OCI-LY3 (cell line): ENCODE data around the gene CD247.

ENCODE experiments used
- H2AFZ ChIP-seq: fragments of 200-600, 300-600 bp; shearing (Covaris generic); 2 replicates; pipeline ENCODE4 v1.6.0; 2014; ENCODE audit warnings: antibody characterized with exemption, low read depth, low read length
- H3K27ac ChIP-seq: fragments of 200-600, 300-600 bp; sonication (generic); 2 replicates; pipeline ENCODE4 v1.5.1; 2014; ENCODE audit warnings: mild to moderate bottlenecking, low read length, moderate library complexity, mixed read lengths
- H3K27me3 ChIP-seq: fragments of 200-600, 300-600 bp; sonication (generic); 2 replicates; pipeline ENCODE4 v1.6.1; 2014; ENCODE audit warnings: low read depth, low read length, mixed read lengths
- H3K36me3 ChIP-seq: fragments of 200-600, 300-600 bp; sonication (generic); replicated peaks from 2 replicates; pipeline ENCODE3; 2014; ENCODE audit warnings: low read depth, low read length, mixed read lengths
- H3K4me1 ChIP-seq: fragments of 300-600, 200-600 bp; sonication (generic); 2 replicates; pipeline ENCODE4 v1.6.1; 2014; ENCODE audit warnings: low read length, mixed read lengths
- H3K4me2 ChIP-seq: fragments of 200-600, 300-600 bp; sonication (generic); 2 replicates; pipeline ENCODE4 v1.6.1; 2014; ENCODE audit warnings: low read length, mixed read lengths
- H3K4me3 ChIP-seq: fragments of 300-600, 200-600 bp; sonication (generic); 2 replicates; pipeline ENCODE4 v1.5.1; 2014; ENCODE audit warnings: antibody characterized with exemption, mild to moderate bottlenecking, low read length, moderate library complexity
- H3K79me2 ChIP-seq: fragments of 300-600, 200-600 bp; shearing (Covaris generic); 2 replicates; pipeline ENCODE4 v1.6.1; 2014; ENCODE audit warnings: mild to moderate bottlenecking, low read length, mixed read lengths
- H3K9ac ChIP-seq: fragments of 300-600, 200-600 bp; shearing (Covaris generic); 2 replicates; pipeline ENCODE4 v1.6.0; 2014; ENCODE audit warnings: mild to moderate bottlenecking, low read length, moderate library complexity
- H3K9me3 ChIP-seq: fragments of 200-600, 300-600 bp; shearing (Covaris generic); 2 replicates; pipeline ENCODE4 v1.6.1; 2014; ENCODE audit warnings: low read length, mixed read lengths; ENCODE audit not compliant: insufficient read depth
- H4K20me1 ChIP-seq: fragments of 200-600, 300-600 bp; sonication (generic); 2 replicates; pipeline ENCODE4 v1.6.1; 2016; ENCODE audit warnings: low read length, mixed read lengths; ENCODE audit not compliant: insufficient read depth
- EZH2phosphoT487 ChIP-seq: fragments of 200-600 bp; shearing (Covaris generic); IDR thresholded peaks from 2 replicates; pipeline ENCODE4 v1.6.1; 2018; ENCODE audit warnings: antibody characterized with exemption, mixed run types, low read depth
- TF ChIP-seq, protein P1 (sequence below): fragments of 200-600, 300-600 bp; sonication (generic); IDR thresholded peaks from 2 replicates; pipeline ENCODE4 v1.5.1; 2014; ENCODE audit warnings: antibody characterized with exemption, low read length, low read depth

Gene CD247

DNA sequence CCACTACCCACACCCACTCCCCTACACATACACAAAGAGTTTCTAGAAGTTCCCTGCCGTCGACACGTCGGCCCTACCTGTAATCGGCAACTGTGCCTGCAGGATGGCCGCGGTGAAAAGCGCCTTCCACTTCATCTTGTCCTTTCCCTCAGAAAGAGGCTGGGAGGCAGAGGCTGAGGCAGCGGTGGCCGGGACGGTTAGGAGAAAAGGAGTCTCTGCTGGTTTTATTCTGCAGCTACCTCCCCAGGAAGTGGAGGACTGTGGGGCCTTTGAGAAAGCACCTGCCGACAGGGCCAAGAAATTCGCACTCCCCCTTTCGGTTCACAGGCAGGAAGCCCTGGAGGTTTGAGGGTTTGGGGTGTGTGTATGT, at the start of gene CD247:
CD247 (minus strand) TSS at position 199 of the 370 bp plus-strand sequence; CDS start at position 135, 64 bp downstream.
- H3K9ac ChIP-seq = no peak within 1 kb of the TSS
- no peak within 1 kb of the TSS for H3K4me2 ChIP-seq
- no peak within 1 kb of the TSS for H3K27ac ChIP-seq
- no peaks in the 10 kb centered on the region for H3K36me3 ChIP-seq
- H3K4me3 ChIP-seq = no peak within 1 kb of the TSS
- H4K20me1 ChIP-seq = no peaks in the 10 kb centered on the region
- H3K4me1 ChIP-seq = no peaks in the 10 kb centered on the region
- H3K9me3 ChIP-seq = no peaks in the 10 kb centered on the region
- TF ChIP-seq, protein P1, sequence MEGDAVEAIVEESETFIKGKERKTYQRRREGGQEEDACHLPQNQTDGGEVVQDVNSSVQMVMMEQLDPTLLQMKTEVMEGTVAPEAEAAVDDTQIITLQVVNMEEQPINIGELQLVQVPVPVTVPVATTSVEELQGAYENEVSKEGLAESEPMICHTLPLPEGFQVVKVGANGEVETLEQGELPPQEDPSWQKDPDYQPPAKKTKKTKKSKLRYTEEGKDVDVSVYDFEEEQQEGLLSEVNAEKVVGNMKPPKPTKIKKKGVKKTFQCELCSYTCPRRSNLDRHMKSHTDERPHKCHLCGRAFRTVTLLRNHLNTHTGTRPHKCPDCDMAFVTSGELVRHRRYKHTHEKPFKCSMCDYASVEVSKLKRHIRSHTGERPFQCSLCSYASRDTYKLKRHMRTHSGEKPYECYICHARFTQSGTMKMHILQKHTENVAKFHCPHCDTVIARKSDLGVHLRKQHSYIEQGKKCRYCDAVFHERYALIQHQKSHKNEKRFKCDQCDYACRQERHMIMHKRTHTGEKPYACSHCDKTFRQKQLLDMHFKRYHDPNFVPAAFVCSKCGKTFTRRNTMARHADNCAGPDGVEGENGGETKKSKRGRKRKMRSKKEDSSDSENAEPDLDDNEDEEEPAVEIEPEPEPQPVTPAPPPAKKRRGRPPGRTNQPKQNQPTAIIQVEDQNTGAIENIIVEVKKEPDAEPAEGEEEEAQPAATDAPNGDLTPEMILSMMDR = no peak
- no peak for TF ChIP-seq EZH2phosphoT487
- H3K79me2 ChIP-seq = no peaks in the 10 kb centered on the region
- H3K27me3 ChIP-seq = peaks cover 46% of the 10 kb centered on the region
- H2AFZ ChIP-seq = no peak within 1 kb of the TSS

DNA sequence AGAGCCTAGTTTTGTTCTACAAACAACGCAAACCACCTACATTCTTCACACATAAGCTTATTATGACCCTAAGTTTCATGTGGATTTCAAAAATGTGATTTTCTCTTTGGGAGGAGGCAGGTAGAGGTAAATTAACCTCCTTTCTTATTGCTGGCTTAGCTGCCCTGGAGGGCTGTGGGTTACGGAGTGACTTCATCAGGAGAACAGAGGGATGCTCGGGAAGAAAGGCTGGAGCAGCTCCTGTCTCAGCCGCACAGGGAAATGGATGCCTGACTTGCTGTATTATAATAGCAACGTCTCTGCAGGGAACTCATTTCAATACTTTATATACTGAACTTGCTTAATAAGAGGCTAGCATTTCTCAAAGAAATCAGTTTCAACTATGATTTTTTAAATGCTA, 49.3 kb upstream of the CD247 start:
- Histone ChIP-seq H3K4me3 (no peak overlapping the region), H3K9me3 (no peaks in the 10 kb centered on the region), H3K27ac (no peak overlapping the region), H3K4me1 (peaks cover 34% of the 10 kb centered on the region), H3K27me3 (0 out of 2 replicates have a peak, but pooled peaks cover 3% of the 10 kb centered on the region), H4K20me1 (no peaks in the 10 kb centered on the region), H2AFZ (no peak overlapping the region), H3K79me2 (no peaks in the 10 kb centered on the region), H3K9ac (no peak overlapping the region), H3K4me2 (no peak overlapping the region), H3K36me3 (no peaks in the 10 kb centered on the region)
- no peak for TF ChIP-seq EZH2phosphoT487
- TF ChIP-seq, protein P1 = no peak

DNA sequence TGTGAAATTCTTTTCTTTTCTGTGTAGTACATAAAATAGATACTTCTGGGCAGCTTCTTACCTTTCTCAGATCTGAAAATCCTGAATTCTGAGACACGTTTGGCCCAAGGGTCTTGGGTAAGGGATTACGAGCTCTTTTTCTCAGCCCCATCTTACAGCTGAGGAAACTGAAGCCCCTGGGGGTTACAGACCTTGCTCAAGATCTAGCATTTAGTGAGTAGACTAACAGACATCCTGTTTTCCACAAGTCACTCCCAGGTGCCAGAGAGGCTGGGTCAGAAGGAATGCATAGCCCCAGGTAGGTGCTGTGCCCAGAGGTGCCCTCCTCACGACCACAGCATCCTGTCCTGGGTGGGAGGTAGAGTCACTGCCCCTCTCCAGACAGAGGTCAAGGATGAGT, 48.4 kb upstream of the CD247 start:
- no peak for TF ChIP-seq EZH2phosphoT487
- TF ChIP-seq, protein P1 = no peak
- H3K4me1 ChIP-seq = peaks cover 34% of the 10 kb centered on the region
- H3K79me2 ChIP-seq = no peaks in the 10 kb centered on the region
- H4K20me1 ChIP-seq = no peaks in the 10 kb centered on the region
- H3K9me3 ChIP-seq = no peaks in the 10 kb centered on the region
- H3K27me3 ChIP-seq = 0 out of 2 replicates have a peak, but pooled peaks cover 3% of the 10 kb centered on the region
- H3K27ac ChIP-seq = no peak overlapping the region
- H3K4me3 ChIP-seq = no peak overlapping the region
- H3K36me3 ChIP-seq = no peaks in the 10 kb centered on the region
- no peak overlapping the region for H3K4me2 ChIP-seq
- H3K9ac ChIP-seq = no peak overlapping the region
- H2AFZ ChIP-seq = no peak overlapping the region

DNA sequence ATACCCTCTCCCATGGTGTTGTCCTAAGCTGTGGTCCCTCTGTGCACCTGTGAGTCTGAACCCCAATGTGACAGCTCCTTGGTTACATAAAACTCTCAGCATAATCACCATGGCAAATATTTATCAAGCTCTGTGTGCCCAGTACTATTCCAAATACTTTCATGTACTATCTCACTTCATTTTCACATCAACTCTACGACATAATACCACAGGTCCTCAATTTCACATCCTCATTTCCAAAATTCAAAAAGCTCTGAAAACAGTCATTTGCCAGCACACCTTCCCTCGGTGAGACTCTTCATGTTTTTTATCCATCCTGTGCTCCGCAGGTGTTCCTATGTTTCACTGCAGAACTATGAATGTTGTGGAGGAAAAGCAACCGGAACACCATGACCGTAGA, 47.6 kb upstream of the CD247 start:
- peak overlapping the region; percentile 84 for H3K4me2 ChIP-seq
- peak overlapping the region; percentile 51 for H3K4me3 ChIP-seq
- H3K79me2 ChIP-seq = no peaks in the 10 kb centered on the region
- H3K9me3 ChIP-seq = no peaks in the 10 kb centered on the region
- 0 out of 2 replicates have a peak overlapping the region, but pooled peaks have one; percentile 23 for H2AFZ ChIP-seq
- H3K27me3 ChIP-seq = 0 out of 2 replicates have a peak, but pooled peaks cover 3% of the 10 kb centered on the region
- H3K36me3 ChIP-seq = no peaks in the 10 kb centered on the region
- peaks cover 34% of the 10 kb centered on the region for H3K4me1 ChIP-seq
- TF ChIP-seq, protein P1 = no peak
- no peak for TF ChIP-seq EZH2phosphoT487
- H3K27ac ChIP-seq = no peak overlapping the region
- no peaks in the 10 kb centered on the region for H4K20me1 ChIP-seq
- H3K9ac ChIP-seq = no peak overlapping the region
